Endothelial cell of umbilical vein (primary cell): Measurements from ENCODE around the gene ATP1B4.

Experiments
- CTCF ChIP-seq, 2 donors: IDR thresholded peaks; 1 replicate in 1 of 2; 2 replicates in 1 of 2; pipeline ENCODE4 v1.5.1; 2011; ENCODE audit warnings: low read length in 2 of 2, mild to moderate bottlenecking in 2 of 2, moderate library complexity in 2 of 2, control low read depth in 1 of 2, inconsistent platforms in 1 of 2, low read depth in 1 of 2; ENCODE audit not compliant: insufficient read depth in 1 of 2; ENCODE audit errors: extremely low read depth in 1 of 2
- EZH2 ChIP-seq: IDR thresholded peaks from 2 replicates; pipeline ENCODE4 v1.6.1; 2012; ENCODE audit warnings: borderline replicate concordance, low read depth, mild to moderate bottlenecking, moderate library complexity, low read length, inconsistent platforms; ENCODE audit not compliant: severe bottlenecking
- GATA2 ChIP-seq: IDR thresholded peaks from 2 replicates; pipeline ENCODE4 v1.7.0; 2011; ENCODE audit warnings: low read depth, mild to moderate bottlenecking, moderate library complexity, mixed read lengths, low read length; ENCODE audit not compliant: insufficient read length, insufficient read depth
- JUN ChIP-seq: IDR thresholded peaks from 2 replicates; pipeline ENCODE4 v1.6.1; 2011; ENCODE audit warnings: borderline replicate concordance, low read depth; ENCODE audit not compliant: insufficient read length, insufficient read depth
- MAX ChIP-seq: IDR thresholded peaks from 2 replicates; pipeline ENCODE4 v1.6.1; 2011; ENCODE audit not compliant: insufficient read depth, insufficient read length
- MYC ChIP-seq: IDR thresholded peaks from one replicate; pipeline ENCODE4 v1.6.1; 2011; ENCODE audit warnings: mild to moderate bottlenecking, low read depth, low read length
- POLR2A ChIP-seq: IDR thresholded peaks from 2 replicates; pipeline ENCODE4 v1.6.1; 2012; ENCODE audit warnings: low read depth, mild to moderate bottlenecking, control low read depth, low read length
- POLR2AphosphoS5 ChIP-seq: IDR thresholded peaks from 2 replicates; pipeline ENCODE4 v1.6.1; 2012; ENCODE audit warnings: low read depth, mild to moderate bottlenecking, control low read depth, low read length, moderate library complexity; ENCODE audit not compliant: insufficient read depth

GRCh38 chrX:120377715-120378114 lies 15.8 kb downstream of the ATP1B4 start:
- TF ChIP-seq POLR2AphosphoS5 (no peak), CTCF (IDR thresholded peaks at IDR 0.05; ENCODE audit: extremely low read depth in 1 of 2, insufficient read depth in 1 of 2, low read depth in 1 of 2, low read length in 2 of 2) (no peak), EZH2 (no peak), JUN (no peak), MAX (no peak), POLR2A (no peak), GATA2 (no peak), MYC (no peak)
